ENCODE measurements around the gene ZFP92. TPM values are rescaled to one million over a fixed set of nuclear protein-coding genes. Genes with fewer than 3 reads are reported as not detected.

ZFP92 gene
- total RNA-seq, 2 donors from 2014 or later: 2.2 to 2.4 TPM

DNA sequence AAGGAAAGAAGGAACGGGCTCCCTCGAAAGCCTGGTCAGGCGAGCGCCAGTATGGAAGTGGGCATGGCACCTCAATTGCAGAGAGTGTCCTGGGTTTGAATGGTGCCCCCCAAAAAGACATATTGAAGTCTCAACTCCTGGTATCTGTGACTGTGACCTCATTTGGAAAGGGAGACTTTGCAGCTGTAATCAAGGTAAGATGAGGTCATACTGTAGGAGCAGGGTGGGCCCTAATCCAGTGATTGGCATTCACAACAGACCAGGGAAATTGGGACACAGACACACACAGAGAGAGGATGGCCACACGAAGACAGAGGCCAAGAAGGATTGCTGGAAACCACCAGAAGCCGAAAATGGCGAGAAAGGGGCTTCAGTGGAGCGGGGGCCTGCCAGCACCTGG lies 6.4 kb downstream of the ZFP92 start:
- Mint-ChIP-seq H3K27ac (no peak overlapping the region), H3K4me1 (ENCODE audit: low read depth) (no peaks in the 10 kb centered on the region)
- no peak for ATAC-seq (replicated peaks in 1 of 2)

DNA sequence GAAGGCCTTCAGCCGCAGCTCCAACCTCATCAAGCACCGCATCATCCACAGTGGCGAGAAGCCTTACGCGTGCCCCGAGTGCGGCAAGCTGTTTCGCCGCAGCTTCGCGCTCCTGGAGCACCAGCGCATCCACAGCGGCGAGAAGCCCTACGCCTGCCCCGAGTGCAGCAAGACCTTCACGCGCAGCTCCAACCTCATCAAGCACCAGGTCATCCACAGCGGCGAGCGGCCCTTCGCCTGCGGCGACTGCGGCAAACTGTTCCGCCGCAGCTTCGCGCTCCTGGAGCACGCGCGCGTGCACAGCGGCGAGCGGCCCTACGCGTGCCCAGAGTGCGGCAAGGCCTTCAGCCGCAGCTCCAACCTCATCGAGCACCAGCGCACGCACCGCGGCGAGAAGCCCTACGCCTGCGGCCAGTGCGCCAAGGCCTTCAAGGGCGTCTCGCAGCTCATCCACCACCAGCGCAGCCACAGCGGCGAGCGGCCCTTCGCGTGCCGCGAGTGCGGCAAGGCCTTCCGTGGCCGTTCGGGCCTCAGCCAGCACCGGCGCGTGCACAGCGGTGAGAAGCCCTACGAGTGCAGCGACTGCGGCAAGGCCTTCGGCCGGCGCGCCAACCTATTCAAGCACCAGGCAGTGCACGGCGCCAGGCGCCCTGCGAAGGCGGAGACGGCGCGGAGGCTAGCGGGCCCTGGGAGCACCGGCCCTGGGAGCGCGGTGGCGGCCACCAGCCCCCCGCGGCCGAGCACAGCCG lies 9.8 kb downstream of the ZFP92 start:
- no peak for ATAC-seq (replicated peaks in 1 of 2)
- H3K36me3 Mint-ChIP-seq (ENCODE audit: insufficient read depth in 2 of 2): no peaks in the 10 kb centered on the region
- H3K9me3 Mint-ChIP-seq: peaks cover 0 to 2% of the 10 kb centered on the region in 2 donors
- H3K27me3 Mint-ChIP-seq (ENCODE audit: low read depth): peaks cover 7% of the 10 kb centered on the region
- H3K4me1 Mint-ChIP-seq (ENCODE audit: low read depth): no peaks in the 10 kb centered on the region
- H3K4me3 Mint-ChIP-seq: no peak overlapping the region
- DNase-seq: no peak
- H3K27ac Mint-ChIP-seq: no peak overlapping the region

More for the DNA sequence above, 6.4 kb downstream of the ZFP92 start:
- no peaks in the 10 kb centered on the region for H3K27me3 Mint-ChIP-seq (ENCODE audit: low read depth)
- no peaks in the 10 kb centered on the region for H3K36me3 Mint-ChIP-seq (ENCODE audit: insufficient read depth in 2 of 2)
- H3K4me3 Mint-ChIP-seq: no peak overlapping the region
- DNase-seq: no peak
- H3K9me3 Mint-ChIP-seq: no peaks in the 10 kb centered on the region

DNA sequence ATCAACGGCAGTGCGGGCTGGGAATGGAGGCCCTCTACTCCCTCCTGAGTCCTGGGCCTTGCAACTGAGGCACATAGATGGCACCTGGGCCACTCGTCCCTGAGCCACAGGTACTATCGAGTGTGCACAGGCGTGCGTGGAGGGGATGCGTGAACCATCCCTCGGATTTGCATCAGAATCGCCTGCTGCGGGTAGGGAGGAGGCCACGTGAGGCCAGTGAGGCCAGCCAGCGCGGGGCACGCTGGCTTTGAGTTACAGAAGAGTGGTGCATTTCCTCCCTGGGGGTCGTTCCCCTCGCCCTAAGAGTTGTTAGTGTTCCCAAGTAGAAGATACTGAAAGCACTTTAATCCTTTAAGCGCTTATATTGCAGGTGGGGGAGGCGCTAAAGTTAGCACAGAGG lies 10.6 kb downstream of the ZFP92 start:
- Mint-ChIP-seq H3K27me3 (ENCODE audit: low read depth) (peaks cover 8% of the 10 kb centered on the region), H3K4me3 (no peak overlapping the region), H3K9me3 (peaks cover 0 to 2% of the 10 kb centered on the region in 2 donors), H3K36me3 (ENCODE audit: insufficient read depth in 2 of 2) (no peaks in the 10 kb centered on the region), H3K27ac (no peak overlapping the region), H3K4me1 (ENCODE audit: low read depth) (no peaks in the 10 kb centered on the region)
- ATAC-seq (replicated peaks in 1 of 2) (no peak), DNase-seq (no peak)

DNA sequence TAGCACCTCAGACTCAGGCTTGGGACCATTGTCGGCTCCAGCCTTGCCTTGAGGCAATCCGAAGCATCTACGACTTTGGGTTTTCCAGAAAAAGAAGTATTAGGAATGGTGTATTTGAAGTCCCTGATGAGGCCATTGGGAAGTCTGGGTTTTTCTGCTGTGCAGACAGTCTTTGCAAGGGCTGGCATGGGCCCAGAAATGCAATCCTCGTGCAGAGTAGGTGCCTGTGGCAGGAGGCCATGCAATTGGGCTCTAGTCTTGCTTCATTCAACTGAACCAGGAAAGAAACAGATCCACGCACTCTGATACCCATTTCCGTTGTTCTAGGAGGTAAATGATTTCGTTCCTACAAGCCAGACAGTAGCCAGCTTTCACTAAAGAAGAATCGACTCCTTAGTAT lies 12.4 kb downstream of the ZFP92 start:
- peaks cover 20% of the 10 kb centered on the region for H3K27me3 Mint-ChIP-seq (ENCODE audit: low read depth)
- ATAC-seq (replicated peaks in 1 of 2): no peak
- H3K9me3 Mint-ChIP-seq: peaks cover 0 to 9% of the 10 kb centered on the region in 2 donors
- no peaks in the 10 kb centered on the region for H3K4me1 Mint-ChIP-seq (ENCODE audit: low read depth)
- H3K4me3 Mint-ChIP-seq: no peak overlapping the region
- no peaks in the 10 kb centered on the region for H3K36me3 Mint-ChIP-seq (ENCODE audit: insufficient read depth in 2 of 2)
- no peak overlapping the region for H3K27ac Mint-ChIP-seq
- no peak for DNase-seq

DNA sequence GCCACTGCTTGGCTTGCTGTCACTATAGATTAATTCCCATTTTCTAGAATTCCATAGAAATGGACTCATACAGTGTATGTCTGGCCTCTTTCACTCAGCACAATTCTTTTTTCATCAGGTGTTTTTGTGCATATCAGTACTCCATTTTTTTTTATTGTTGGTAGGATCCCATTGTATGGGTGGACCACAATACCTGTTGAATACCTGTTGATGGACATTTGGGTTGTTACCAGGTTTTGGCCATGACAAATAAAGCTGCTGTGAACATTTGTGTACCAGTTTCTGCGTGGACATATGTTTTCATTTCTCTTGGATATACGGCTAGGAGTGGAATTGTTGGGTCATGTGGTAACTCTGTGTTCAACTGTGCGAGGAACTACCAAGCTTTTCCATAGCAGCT lies 14.9 kb downstream of the ZFP92 start:
- Mint-ChIP-seq H3K27me3 (ENCODE audit: low read depth) (peaks cover 39% of the 10 kb centered on the region), H3K4me3 (no peak overlapping the region), H3K27ac (no peak overlapping the region), H3K9me3 (peaks cover 0 to 9% of the 10 kb centered on the region in 2 donors), H3K36me3 (ENCODE audit: insufficient read depth in 2 of 2) (no peaks in the 10 kb centered on the region), H3K4me1 (ENCODE audit: low read depth) (no peaks in the 10 kb centered on the region)
- ATAC-seq (replicated peaks in 1 of 2): no peak
- DNase-seq: no peak

DNA sequence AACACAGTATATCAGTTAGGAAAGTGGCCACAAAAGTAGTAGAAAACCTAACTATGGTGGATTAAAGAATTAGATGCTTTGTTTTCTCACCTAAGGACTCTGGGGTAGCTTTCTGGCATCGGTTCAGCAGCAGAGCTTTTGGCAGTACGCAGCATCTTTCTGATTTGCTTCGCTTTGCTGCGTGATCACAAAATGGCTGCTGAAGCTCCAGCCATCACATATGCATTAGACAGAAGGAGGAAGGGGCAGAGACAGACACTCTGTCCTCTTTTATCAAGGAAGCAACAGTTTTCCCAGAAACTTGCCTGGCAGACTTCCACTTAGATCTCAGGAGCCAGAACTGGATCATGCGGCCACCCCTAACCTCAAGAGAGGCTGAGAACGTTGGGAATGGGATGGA lies 19.5 kb downstream of the ZFP92 start:
- no peaks in the 10 kb centered on the region for H3K36me3 Mint-ChIP-seq (ENCODE audit: insufficient read depth in 2 of 2)
- H3K27ac Mint-ChIP-seq: no peak overlapping the region
- no peaks in the 10 kb centered on the region for H3K4me1 Mint-ChIP-seq (ENCODE audit: low read depth)
- DNase-seq: no peak
- ATAC-seq (replicated peaks in 1 of 2): no peak
- peaks cover 0 to 7% of the 10 kb centered on the region in 2 donors for H3K9me3 Mint-ChIP-seq
- H3K4me3 Mint-ChIP-seq: no peak overlapping the region
- peaks cover 36% of the 10 kb centered on the region for H3K27me3 Mint-ChIP-seq (ENCODE audit: low read depth)

DNA sequence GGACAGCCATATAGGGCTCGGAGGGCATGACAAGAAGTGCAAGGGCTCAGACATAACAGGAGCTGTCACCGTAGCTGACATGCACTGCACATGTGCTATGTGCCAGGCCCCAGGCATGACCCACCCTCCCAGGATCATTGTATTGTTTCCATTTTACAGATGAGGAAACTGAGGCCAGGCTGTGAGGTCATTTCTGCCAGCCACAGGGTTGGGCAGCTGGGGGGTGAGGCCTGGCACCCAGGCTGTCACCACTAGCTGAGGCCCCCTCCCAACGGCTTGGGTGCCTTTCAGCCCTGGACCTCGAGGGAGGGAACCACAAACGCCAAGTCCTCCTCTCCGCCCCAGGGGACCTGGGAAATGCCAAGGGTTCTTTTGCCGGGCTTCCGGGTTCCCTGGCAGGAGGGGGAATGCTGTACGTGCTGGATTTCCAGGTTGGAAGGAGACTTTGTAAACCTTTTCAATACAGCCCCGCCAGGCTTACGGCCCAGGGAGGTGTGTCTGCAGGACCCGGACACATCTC lies 21.9 kb downstream of the ZFP92 start:
- peaks cover 38% of the 10 kb centered on the region for H3K27me3 Mint-ChIP-seq (ENCODE audit: low read depth)
- H3K9me3 Mint-ChIP-seq: no peaks in the 10 kb centered on the region
- DNase-seq (no peak), ATAC-seq (replicated peaks in 1 of 2) (no peak)
- H3K4me3 Mint-ChIP-seq: no peak overlapping the region
- no peaks in the 10 kb centered on the region for H3K36me3 Mint-ChIP-seq (ENCODE audit: insufficient read depth in 2 of 2)
- no peaks in the 10 kb centered on the region for H3K4me1 Mint-ChIP-seq (ENCODE audit: low read depth)
- H3K27ac Mint-ChIP-seq: no peak overlapping the region

DNA sequence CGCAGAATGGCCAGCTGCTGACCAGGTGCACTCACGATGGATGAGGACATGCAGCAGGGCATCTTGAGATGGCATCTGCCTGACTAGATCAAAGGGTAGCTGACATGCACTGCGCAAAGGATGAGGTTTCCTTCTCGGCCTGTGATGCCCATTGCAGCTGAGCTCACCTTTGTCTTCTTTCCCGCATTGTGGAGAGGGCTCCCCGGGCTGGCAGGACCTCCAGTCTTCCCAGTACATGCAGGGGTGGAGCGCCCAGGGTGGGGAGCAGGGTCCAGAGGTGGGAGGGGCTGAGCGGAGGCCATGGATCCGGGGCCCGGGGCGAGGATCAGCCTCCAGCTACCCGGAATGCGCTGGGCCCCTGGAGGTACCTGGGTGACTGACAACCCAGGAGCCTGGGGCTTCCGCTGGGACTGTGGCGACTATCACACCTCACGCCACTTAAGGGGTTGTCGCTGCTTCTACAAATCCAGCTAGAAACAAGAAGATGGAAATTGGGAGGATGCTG lies 22.6 kb downstream of the ZFP92 start:
- peaks cover 41% of the 10 kb centered on the region for H3K27me3 Mint-ChIP-seq (ENCODE audit: low read depth)
- H3K4me1 Mint-ChIP-seq (ENCODE audit: low read depth): no peaks in the 10 kb centered on the region
- H3K4me3 Mint-ChIP-seq: no peak overlapping the region
- no peak for ATAC-seq (replicated peaks in 1 of 2)
- H3K27ac Mint-ChIP-seq: no peak overlapping the region
- no peaks in the 10 kb centered on the region for H3K9me3 Mint-ChIP-seq
- H3K36me3 Mint-ChIP-seq (ENCODE audit: insufficient read depth in 2 of 2): no peaks in the 10 kb centered on the region
- DNase-seq: no peak

DNA sequence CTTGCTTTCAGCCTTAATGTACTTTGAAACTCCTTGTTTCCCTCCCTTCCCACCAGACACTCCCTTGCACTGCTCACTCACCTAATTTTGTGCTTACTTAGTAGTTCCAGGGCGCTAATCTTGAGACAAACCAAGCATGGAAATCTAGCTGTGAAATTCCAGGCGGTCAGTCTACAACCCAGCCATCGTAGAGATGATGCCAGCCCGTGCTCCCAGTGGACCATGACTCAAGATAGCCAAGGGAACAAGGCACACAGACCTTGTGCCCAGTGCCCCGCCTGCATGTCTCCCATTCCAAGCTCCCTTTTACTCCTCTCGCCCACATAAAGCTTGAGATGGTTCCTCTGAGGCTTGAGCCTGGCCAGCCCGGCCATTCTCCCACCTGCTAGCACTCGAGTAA lies 23.5 kb downstream of the ZFP92 start:
- no peaks in the 10 kb centered on the region for H3K9me3 Mint-ChIP-seq
- no peaks in the 10 kb centered on the region for H3K4me1 Mint-ChIP-seq (ENCODE audit: low read depth)
- H3K4me3 Mint-ChIP-seq: no peak overlapping the region
- no peak overlapping the region for H3K27ac Mint-ChIP-seq
- no peaks in the 10 kb centered on the region for H3K36me3 Mint-ChIP-seq (ENCODE audit: insufficient read depth in 2 of 2)
- H3K27me3 Mint-ChIP-seq (ENCODE audit: low read depth): peaks cover 39% of the 10 kb centered on the region
- ATAC-seq (replicated peaks in 1 of 2) (no peak), DNase-seq (no peak)

DNA sequence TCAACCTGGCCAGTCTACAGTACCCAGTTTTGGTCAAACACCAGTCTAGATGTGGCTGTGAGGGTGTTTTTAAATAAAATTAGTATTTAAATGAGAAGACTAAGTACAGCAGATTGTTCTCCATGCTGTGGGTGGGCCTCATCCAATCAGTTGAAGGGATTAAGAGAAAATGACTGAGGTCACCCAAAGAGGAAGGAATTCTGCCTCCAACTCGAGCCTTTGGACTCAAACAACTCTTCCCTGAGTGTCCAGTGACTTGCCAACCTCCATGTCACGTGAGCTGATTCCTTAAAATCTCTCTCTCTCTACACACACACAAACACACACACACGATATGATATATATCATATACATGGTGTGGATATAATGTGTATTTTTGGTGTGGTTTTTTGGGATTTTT lies 24.6 kb downstream of the ZFP92 start:
- ATAC-seq (replicated peaks in 1 of 2): no peak
- no peak overlapping the region for H3K27ac Mint-ChIP-seq

DNA sequence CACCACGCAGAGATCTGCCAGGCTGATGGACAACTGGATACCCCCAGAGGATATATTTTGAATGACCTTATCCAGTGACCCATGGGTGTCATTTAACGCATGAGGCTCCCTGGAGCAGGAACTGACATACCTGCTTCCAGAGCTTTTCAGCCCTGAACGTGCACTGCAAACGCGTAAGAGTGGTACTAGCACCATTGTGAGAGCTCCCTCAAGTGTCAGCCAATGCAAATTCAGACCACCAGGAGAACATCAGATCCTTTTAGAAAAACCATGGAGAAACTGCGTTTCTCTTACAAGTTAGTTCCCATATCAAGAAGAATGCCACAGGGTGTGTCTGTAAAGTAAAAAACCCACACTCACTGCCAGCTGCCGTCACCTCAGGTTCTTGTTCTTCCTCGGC lies 27.3 kb downstream of the ZFP92 start:
- Mint-ChIP-seq H3K4me3 (no peak overlapping the region), H3K27ac (no peak overlapping the region), H3K4me1 (ENCODE audit: low read depth) (no peaks in the 10 kb centered on the region), H3K27me3 (ENCODE audit: low read depth) (peaks cover 26% of the 10 kb centered on the region), H3K9me3 (no peaks in the 10 kb centered on the region), H3K36me3 (ENCODE audit: insufficient read depth in 2 of 2) (no peaks in the 10 kb centered on the region)
- ATAC-seq (replicated peaks in 1 of 2) (no peak), DNase-seq (no peak)

More for the DNA sequence above, 24.6 kb downstream of the ZFP92 start:
- Mint-ChIP-seq H3K27me3 (ENCODE audit: low read depth) (peaks cover 33% of the 10 kb centered on the region), H3K9me3 (no peaks in the 10 kb centered on the region), H3K4me3 (no peak overlapping the region), H3K4me1 (ENCODE audit: low read depth) (no peaks in the 10 kb centered on the region), H3K36me3 (ENCODE audit: insufficient read depth in 2 of 2) (no peaks in the 10 kb centered on the region)
- no peak for DNase-seq

DNA sequence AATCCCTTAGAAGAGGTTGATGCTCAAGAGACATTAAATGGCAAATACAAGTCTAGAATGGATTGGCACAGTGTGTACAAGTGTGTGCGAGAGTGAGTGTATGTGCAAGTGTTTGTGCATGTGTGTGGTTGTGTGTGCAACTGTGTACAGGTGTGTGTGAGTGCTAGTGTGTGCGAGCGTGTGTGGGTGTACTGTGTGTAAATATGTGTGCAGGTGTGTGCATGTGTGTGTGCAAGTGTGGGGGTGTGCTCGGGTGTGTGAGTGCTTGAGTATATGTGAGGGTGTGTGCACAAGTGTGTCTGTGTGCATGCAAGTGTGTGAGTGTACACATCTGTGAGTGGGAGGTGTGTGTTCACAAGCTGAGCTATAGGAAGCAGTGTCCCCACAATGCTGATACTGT lies 28.7 kb downstream of the ZFP92 start:
- DNase-seq (no peak), ATAC-seq (replicated peaks in 1 of 2) (peak in 1 of 2 donors; percentile 11)
- Mint-ChIP-seq H3K9me3 (no peaks in the 10 kb centered on the region), H3K36me3 (ENCODE audit: insufficient read depth in 2 of 2) (no peaks in the 10 kb centered on the region), H3K27ac (no peak overlapping the region), H3K4me3 (no peak overlapping the region), H3K4me1 (ENCODE audit: low read depth) (no peaks in the 10 kb centered on the region), H3K27me3 (ENCODE audit: low read depth) (peaks cover 26% of the 10 kb centered on the region)

DNA sequence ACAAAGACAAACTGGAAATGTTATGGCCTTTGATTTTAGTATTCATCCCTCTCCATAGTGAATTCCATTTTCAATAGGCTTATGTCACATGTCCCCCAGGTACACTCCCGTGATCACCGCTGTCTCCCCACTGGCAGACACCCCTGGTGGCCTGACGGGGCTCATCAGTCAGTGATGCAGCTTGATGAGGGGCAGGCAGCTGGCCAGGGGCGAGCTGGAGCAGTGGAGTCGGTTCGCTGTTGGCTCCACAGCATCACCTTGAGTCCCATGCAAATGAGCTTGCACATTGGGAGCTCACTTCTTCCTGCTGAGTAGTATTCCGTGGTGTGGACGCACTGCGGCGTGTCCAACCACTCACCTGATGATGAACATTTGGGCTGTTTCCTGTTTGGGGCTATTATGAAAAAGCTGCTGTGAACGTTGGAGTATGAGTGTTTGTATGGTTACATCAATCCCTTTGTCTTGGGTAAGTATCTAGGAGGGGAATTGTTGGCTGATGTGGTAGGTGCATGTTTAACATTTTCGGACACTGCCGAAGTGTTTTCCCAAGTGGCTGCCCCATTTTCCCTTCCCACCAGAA lies 29.4 kb downstream of the ZFP92 start:
- no peak for ATAC-seq (replicated peaks in 1 of 2)

More for the DNA sequence above, 29.4 kb downstream of the ZFP92 start:
- H3K36me3 Mint-ChIP-seq (ENCODE audit: insufficient read depth in 2 of 2): no peaks in the 10 kb centered on the region
- H3K4me1 Mint-ChIP-seq (ENCODE audit: low read depth): no peaks in the 10 kb centered on the region
- no peak for DNase-seq
- H3K4me3 Mint-ChIP-seq: no peak overlapping the region
- no peaks in the 10 kb centered on the region for H3K9me3 Mint-ChIP-seq
- peaks cover 26% of the 10 kb centered on the region for H3K27me3 Mint-ChIP-seq (ENCODE audit: low read depth)
- no peak overlapping the region for H3K27ac Mint-ChIP-seq

All from activated T-cell treated with anti-CD3 and anti-CD28 coated beads, Interleukin-2, amount 50 U/mL, for 72 hours (primary cell).